Omental fat pad (tissue), 4 donors: ENCODE results near the gene RAC3. TPM values are rescaled to one million over a fixed set of nuclear protein-coding genes. Genes with fewer than 3 reads are reported as not detected.

Source experiments
- ATAC-seq: fragments of 150-250 bp; one replicate; pipeline ENCODE4 v1.9.1; 2016; ENCODE audit warnings: mild to moderate bottlenecking, moderate library complexity; ENCODE audit not compliant: low FRiP score
- DNase-seq: peaks from one replicate; pipeline ENCODE4 v3.0.0-alpha.2; 2019; ENCODE audit warnings: low spot score
- CTCF ChIP-seq, 3 donors: fragments of 450-650 bp; IDR thresholded peaks; one replicate each; pipeline ENCODE4 v1.5.1; 2016 to 2017; ENCODE audit warnings: antibody characterized with exemption in 3 of 3, mild to moderate bottlenecking in 3 of 3, moderate library complexity in 2 of 3
- total RNA-seq, 4 donors: library from RNA; depleted of rRNA; stranded (reverse); fragments of >200 nt; gene quantifications; one replicate each; pipeline ENCODE4 v1.1.0, GENCODE V29; 2016

The RAC3 gene
- total RNA-seq, 4 donors from 2014 or later: 7.9 to 25.1 (median 12.0) TPM

GRCh38 chr17:81999976-82000802 is 31.3 kb upstream of the RAC3 start:
- no peak for ATAC-seq
- DNase-seq: no peak
- TF ChIP-seq CTCF (IDR thresholded peaks at IDR 0.05): no peak

GRCh38 chr17:82000803-82001570 is 30.5 kb upstream of the RAC3 start:
- DNase-seq (no peak), ATAC-seq (no peak)
- TF ChIP-seq CTCF (IDR thresholded peaks at IDR 0.05): no peak

DNA sequence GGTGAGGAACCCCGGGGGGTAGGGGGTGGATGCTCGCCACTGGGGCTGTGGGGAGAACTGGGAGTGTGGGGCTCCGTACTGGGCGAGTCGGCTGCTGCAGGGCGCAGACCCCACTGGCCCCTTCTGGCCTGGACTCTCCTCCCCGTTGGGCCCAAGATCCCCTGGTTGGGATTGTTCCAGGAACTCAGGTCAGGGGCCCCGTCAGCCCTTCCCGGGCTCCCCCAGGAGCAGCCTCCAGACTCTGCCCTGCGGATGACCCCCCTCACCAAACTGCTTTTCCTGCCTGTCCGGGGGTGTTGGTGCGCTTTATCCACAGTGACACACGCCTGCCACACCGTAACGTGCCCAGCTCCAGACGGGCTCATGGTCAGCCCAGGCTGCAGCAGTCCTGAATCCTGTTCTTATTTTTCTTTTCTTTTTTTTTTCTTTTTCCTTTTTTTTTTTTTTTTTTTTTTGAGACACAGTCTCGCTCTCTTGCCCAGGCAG is 29.9 kb upstream of the RAC3 start:
- no peak for ATAC-seq
- TF ChIP-seq CTCF (IDR thresholded peaks at IDR 0.05): no peak
- no peak for DNase-seq

- TF ChIP-seq CTCF (IDR thresholded peaks at IDR 0.05): no peak
- DNase-seq (peak; percentile 62), ATAC-seq (peak; percentile 90)
Observed at GRCh38 chr17:82003411-82004381, 27.8 kb upstream of the RAC3 start.

DNA sequence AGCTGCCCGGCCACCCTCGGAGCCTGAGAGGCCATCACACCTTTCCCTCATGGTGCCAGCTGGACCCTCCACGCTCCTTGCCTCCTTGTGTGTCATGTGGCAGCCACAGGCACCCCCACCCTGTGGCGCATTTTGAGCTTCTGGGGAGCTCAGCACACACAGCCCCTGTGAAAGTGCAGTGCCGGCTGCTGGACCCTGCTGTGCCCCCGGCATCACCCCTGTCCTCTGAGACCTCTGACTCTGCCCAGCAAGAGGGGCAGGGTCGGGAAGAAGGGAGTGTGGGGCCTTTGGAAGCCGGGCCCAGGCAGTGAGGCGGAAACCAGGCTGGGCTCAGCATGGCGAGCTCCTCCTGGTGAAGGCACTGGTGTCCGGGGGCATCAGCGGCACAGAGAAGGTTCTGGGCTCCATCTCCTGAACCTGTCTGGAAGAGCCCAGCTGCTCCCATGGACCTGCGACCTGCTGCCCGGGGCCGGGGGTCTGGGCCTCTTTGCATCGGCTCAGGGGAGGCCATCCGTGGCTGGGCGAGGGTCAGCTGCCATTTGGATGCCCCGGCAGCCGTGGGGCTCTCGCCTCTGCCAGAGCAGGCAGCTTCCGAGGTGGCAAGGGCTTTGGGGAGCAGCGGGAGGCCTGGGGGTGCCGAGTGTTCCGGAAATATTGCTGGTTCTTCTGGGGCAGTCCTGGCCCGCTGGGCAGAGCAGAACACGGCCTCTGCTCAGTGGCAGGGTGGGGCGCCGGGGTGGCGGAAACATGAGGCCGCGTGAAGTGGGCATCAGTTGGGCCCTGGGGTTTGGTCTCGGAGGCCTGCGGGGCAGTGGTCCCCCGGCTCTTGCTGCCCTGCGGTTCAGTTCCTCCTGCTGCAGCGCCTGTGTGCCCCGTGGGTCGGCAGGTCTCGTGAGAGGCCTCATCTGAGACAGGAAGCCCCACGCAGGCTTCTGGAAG is 26.7 kb upstream of the RAC3 start:
- TF ChIP-seq CTCF (IDR thresholded peaks at IDR 0.05): no peak
- no peak for ATAC-seq
- no peak for DNase-seq
